ENCODE measurements around the gene KCNQ5.

Gene KCNQ5

DNA sequence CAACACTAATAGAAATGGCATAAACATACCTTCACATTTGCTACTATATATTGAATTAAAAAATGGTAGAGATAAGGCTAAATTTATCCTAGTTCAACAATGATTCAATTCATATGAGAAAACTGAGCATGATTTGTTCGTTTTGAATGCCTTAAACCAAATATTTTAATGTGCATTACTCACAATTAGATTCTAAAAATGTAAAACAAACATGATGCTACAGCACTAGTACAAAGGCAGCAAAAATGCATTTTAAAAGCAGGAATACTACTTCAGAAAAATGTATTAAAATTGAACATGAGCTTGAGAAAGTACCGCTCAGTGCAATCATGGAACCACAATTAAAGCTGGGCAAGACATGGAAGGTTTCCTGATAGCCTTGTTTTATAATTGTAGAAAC is 195.3 kb downstream of the KCNQ5 start:
- peaks cover 7% of the 10 kb centered on the region for H3K4me1 Mint-ChIP-seq
- H3K9me3 Mint-ChIP-seq = no peaks in the 10 kb centered on the region
- DNase-seq (no peak), ATAC-seq (no peak)
- no peak overlapping the region for H3K27ac Mint-ChIP-seq
- no peaks in the 10 kb centered on the region for H3K27me3 Mint-ChIP-seq
- H3K4me3 Mint-ChIP-seq = no peak overlapping the region

DNA sequence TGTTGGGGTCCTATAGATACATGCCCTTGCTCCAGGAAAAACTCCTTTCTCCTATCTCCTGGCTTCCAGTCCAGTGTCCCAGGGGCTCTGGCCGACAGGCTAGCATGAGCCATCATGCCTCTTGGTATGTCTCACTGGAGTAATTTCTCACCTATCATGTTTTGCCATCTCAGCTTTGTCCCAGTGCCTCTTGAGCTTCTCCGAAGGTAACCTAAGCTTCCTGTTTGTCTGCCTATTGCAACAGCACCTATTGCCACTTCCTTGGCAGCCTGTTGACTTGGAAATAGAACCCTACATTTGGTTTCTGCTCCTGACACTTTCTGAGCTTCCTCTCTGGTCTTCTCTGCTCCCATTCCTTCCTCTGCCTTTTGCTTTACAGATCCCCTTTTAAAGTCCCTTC is 197.7 kb downstream of the KCNQ5 start:
- Mint-ChIP-seq H3K4me1 (peaks cover 3% of the 10 kb centered on the region), H3K4me3 (no peak overlapping the region), H3K27me3 (no peaks in the 10 kb centered on the region), H3K9me3 (no peaks in the 10 kb centered on the region), H3K27ac (no peak overlapping the region)
- DNase-seq = no peak
- ATAC-seq = peak; percentile 64

GRCh38 chr6:72820153-72820552 is 198.3 kb downstream of the KCNQ5 start:
- Mint-ChIP-seq H3K27me3 (no peaks in the 10 kb centered on the region), H3K9me3 (no peaks in the 10 kb centered on the region), H3K27ac (no peak overlapping the region), H3K4me1 (peaks cover 8% of the 10 kb centered on the region), H3K4me3 (no peak overlapping the region)
- DNase-seq (no peak), ATAC-seq (no peak)

DNA sequence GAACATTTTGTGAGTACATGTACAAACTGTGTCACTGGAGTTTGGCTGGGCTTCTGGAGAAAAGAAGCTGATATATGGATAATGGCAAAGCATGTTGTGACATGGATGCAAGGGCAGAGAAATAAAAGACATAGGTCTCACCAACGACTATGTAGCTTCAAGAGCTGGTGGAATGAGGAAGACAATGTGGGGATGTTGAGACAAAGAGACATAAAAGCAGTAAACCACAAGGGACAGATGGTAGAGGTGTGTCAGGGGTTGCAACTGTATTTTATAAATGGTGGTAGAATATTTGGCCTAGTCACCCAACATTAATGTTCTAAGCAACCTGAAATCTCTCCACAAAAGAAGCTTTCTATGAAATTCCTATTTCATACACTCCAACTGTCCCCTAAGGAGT is 199.0 kb downstream of the KCNQ5 start:
- peaks cover 16% of the 10 kb centered on the region for H3K4me1 Mint-ChIP-seq
- H3K9me3 Mint-ChIP-seq = no peaks in the 10 kb centered on the region
- H3K4me3 Mint-ChIP-seq = no peak overlapping the region
- no peak for DNase-seq
- no peaks in the 10 kb centered on the region for H3K27me3 Mint-ChIP-seq
- ATAC-seq = no peak
- no peak overlapping the region for H3K27ac Mint-ChIP-seq

GRCh38 chr6:72822023-72822422 is 200.2 kb downstream of the KCNQ5 start:
- Mint-ChIP-seq H3K27ac (no peak overlapping the region), H3K27me3 (no peaks in the 10 kb centered on the region), H3K4me1 (peaks cover 20% of the 10 kb centered on the region), H3K4me3 (no peak overlapping the region), H3K9me3 (no peaks in the 10 kb centered on the region)
- ATAC-seq (no peak), DNase-seq (no peak)

- Mint-ChIP-seq H3K4me3 (no peak overlapping the region), H3K27ac (no peak overlapping the region), H3K27me3 (no peaks in the 10 kb centered on the region), H3K9me3 (no peaks in the 10 kb centered on the region), H3K4me1 (peaks cover 20% of the 10 kb centered on the region)
- ATAC-seq (no peak), DNase-seq (no peak)
These were observed 200.8 kb downstream of the KCNQ5 start for GRCh38 chr6:72822691-72823090.

DNA sequence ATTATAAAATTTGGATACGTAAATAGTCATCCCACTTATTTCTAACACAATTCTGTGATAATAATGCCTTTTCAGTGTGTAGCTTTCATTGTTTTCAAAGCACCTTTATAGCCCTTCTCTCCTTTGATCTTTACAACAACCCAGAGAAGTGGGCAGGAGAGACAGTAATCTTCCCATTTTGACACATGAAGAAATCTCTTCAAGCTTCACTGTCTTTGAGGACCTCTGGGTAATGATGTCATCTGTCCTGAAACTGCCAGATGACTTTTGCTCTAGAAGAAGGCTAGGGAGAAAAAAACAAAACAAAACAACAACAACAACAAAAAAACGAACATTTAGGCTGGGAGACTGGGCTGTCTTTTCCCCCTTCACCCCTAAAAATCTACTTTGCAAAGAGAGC is 203.0 kb downstream of the KCNQ5 start:
- Mint-ChIP-seq H3K9me3 (peaks cover 8 to 17% of the 10 kb centered on the region in 2 donors), H3K27ac (peak overlapping the region in 1 of 2 donors; percentile 86), H3K4me1 (peaks cover 20% of the 10 kb centered on the region), H3K27me3 (no peaks in the 10 kb centered on the region), H3K4me3 (no peak overlapping the region)
- ATAC-seq = no peak
- no peak for DNase-seq

GRCh38 chr6:72825315-72825911 is 203.5 kb downstream of the KCNQ5 start:
- Mint-ChIP-seq H3K27me3 (no peaks in the 10 kb centered on the region), H3K4me1 (peaks cover 20% of the 10 kb centered on the region), H3K9me3 (peaks cover 8 to 17% of the 10 kb centered on the region in 2 donors), H3K4me3 (no peak overlapping the region), H3K27ac (peak overlapping the region; percentile 59 to 86)
- DNase-seq = no peak
- ATAC-seq = peak; percentile 40

- ATAC-seq (peak; percentile 78), DNase-seq (no peak)
- peak overlapping the region in 1 of 2 donors; percentile 38 for H3K4me3 Mint-ChIP-seq
- no peaks in the 10 kb centered on the region for H3K27me3 Mint-ChIP-seq
- no peak overlapping the region for H3K27ac Mint-ChIP-seq
- peaks cover 20% of the 10 kb centered on the region for H3K4me1 Mint-ChIP-seq
- peaks cover 8 to 17% of the 10 kb centered on the region in 2 donors for H3K9me3 Mint-ChIP-seq
These were observed 204.2 kb downstream of the KCNQ5 start for GRCh38 chr6:72826037-72826436.

DNA sequence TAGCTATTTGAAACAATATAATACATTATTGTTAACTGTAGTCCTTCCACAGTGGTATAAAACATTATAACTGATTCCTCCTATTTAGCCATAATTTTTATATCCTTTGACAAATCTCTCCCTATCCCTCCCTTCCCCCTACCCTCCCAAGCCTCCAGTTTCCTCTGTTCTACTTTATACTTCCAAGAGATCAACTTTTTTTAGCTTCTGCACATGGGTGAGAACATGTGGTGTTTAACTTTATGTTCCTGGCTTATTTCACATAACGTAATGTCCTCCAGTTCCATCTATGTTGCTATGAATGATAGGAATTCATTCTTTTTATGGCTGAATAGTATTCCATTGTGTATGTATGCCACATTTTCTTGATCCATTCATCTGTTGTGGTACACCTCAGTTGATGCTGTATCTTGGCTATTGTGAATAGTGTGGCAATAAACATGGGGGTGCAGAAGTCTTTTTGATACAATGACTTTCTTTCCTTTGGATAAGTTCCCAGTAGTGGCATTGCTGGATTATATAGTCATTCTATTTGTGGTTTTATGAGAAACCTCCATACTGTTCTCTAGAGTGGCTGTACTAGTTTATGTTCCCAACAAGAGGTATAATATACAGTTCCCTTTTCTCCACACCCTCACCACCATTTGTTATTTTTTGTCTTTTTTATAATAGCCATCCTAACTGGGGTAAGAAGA is 205.0 kb downstream of the KCNQ5 start:
- no peak for ATAC-seq
- Mint-ChIP-seq H3K27me3 (no peaks in the 10 kb centered on the region), H3K27ac (no peak overlapping the region), H3K4me1 (peaks cover 23% of the 10 kb centered on the region), H3K4me3 (no peak overlapping the region), H3K9me3 (peaks cover 8 to 17% of the 10 kb centered on the region in 2 donors)
- DNase-seq = no peak

- Mint-ChIP-seq H3K4me3 (no peak overlapping the region), H3K4me1 (peaks cover 31% of the 10 kb centered on the region), H3K27me3 (no peaks in the 10 kb centered on the region), H3K27ac (no peak overlapping the region), H3K9me3 (peaks cover 8 to 17% of the 10 kb centered on the region in 2 donors)
- ATAC-seq = no peak
- DNase-seq = no peak
These were observed 207.0 kb downstream of the KCNQ5 start for GRCh38 chr6:72828904-72829303.

DNA sequence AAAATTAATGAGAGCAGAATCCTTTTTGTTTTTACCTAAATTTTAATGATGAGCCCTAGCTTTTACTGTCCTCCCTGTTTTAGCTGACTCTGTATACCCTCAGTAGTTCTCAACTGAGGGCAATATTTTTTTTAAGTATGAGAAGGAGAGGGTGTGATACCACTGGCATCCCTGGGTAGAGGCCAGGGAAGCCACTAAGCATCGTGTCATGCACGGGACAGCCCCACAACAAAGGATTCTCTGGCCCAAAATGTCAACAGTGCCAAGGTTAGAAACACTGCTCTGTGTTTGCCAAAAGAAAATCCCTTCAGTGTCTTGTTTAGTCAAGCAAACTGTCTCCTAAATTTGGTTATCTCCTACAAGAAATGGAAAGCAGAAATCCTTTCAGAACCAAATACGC is 210.4 kb downstream of the KCNQ5 start:
- ATAC-seq (peak; percentile 61), DNase-seq (no peak)
- Mint-ChIP-seq H3K27me3 (no peaks in the 10 kb centered on the region), H3K4me3 (no peak overlapping the region), H3K9me3 (peaks cover 8 to 17% of the 10 kb centered on the region in 2 donors), H3K27ac (peak overlapping the region in 1 of 2 donors; percentile 48), H3K4me1 (peaks cover 11% of the 10 kb centered on the region)

- peaks cover 11% of the 10 kb centered on the region for H3K4me1 Mint-ChIP-seq
- no peak for ATAC-seq
- no peaks in the 10 kb centered on the region for H3K27me3 Mint-ChIP-seq
- H3K27ac Mint-ChIP-seq = no peak overlapping the region
- H3K4me3 Mint-ChIP-seq = no peak overlapping the region
- peaks cover 0 to under 1% of the 10 kb centered on the region in 2 donors for H3K9me3 Mint-ChIP-seq
- DNase-seq = no peak
These were observed 213.9 kb downstream of the KCNQ5 start for GRCh38 chr6:72835749-72836148.

- no peaks in the 10 kb centered on the region for H3K27me3 Mint-ChIP-seq
- H3K9me3 Mint-ChIP-seq = peaks cover 2 to 7% of the 10 kb centered on the region in 2 donors
- ATAC-seq (no peak), DNase-seq (no peak)
- peaks cover 7% of the 10 kb centered on the region for H3K4me1 Mint-ChIP-seq
- H3K27ac Mint-ChIP-seq = no peak overlapping the region
- H3K4me3 Mint-ChIP-seq = no peak overlapping the region
These were observed 215.1 kb downstream of the KCNQ5 start for GRCh38 chr6:72836971-72837370.

DNA sequence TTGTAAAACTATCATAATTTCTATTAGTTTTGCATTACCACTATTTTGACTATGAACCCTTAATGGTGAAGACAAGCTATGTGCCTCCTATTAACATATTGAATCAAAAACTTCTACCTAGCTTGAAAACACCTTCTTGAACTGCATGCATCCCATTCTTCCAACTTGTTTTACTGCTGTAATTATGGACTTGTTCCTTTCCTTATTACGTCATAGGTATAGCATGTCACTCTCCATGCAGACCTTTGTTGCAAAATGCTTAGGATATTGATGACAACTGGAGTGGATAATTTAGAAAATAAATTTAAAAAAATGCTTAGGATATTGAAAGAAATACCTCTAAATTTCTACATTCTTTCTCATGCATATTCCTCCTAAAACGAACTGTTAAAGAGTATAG is 219.3 kb downstream of the KCNQ5 start:
- ATAC-seq (no peak), DNase-seq (no peak)
- peaks cover 3 to 7% of the 10 kb centered on the region in 2 donors for H3K9me3 Mint-ChIP-seq
- no peak overlapping the region for H3K4me3 Mint-ChIP-seq
- H3K27ac Mint-ChIP-seq = no peak overlapping the region
- H3K4me1 Mint-ChIP-seq = no peaks in the 10 kb centered on the region
- H3K27me3 Mint-ChIP-seq = no peaks in the 10 kb centered on the region

DNA sequence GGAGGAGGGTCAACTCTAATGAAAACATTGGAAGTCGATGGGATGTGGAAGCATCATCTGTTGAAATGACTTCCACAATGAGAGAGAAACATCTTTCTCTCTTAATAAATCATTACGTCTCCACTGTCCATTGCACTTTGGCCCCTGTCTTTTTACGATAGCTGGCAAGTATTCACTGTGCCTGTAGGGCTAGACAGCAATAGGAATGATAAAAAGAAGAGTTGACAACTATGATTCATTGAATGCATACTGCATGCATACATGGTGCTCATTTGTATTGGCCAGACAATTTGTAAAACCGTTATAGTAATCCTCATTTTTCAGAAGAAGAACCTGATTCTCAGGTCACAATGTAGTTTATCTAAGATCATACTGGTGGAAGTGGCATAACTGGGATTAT is 220.3 kb downstream of the KCNQ5 start:
- no peak overlapping the region for H3K4me3 Mint-ChIP-seq
- peaks cover 3 to 7% of the 10 kb centered on the region in 2 donors for H3K9me3 Mint-ChIP-seq
- H3K27me3 Mint-ChIP-seq = no peaks in the 10 kb centered on the region
- DNase-seq (no peak), ATAC-seq (no peak)
- no peaks in the 10 kb centered on the region for H3K4me1 Mint-ChIP-seq
- H3K27ac Mint-ChIP-seq = no peak overlapping the region

DNA sequence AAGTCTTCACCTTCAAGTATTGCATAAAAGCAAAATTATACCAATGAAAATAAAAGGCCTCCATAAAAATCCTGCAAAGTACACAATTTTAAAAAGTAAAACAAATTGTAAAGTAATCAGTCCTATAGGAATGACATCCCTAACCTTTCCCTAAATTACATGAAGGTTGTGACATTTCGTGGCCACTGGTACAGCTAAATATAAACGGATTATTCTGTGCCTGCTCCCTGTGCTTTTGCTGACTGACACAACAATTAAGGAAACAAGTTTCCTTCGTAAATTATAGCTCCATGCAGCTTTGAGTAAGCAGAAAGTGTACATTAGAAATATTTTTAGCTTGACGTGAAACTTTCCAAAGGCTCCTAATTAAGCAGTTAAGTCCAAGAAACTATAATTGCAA is 222.8 kb downstream of the KCNQ5 start:
- no peaks in the 10 kb centered on the region for H3K4me1 Mint-ChIP-seq
- no peak overlapping the region for H3K27ac Mint-ChIP-seq
- no peak overlapping the region for H3K4me3 Mint-ChIP-seq
- DNase-seq (no peak), ATAC-seq (no peak)
- peaks cover 3 to 15% of the 10 kb centered on the region in 2 donors for H3K9me3 Mint-ChIP-seq
- H3K27me3 Mint-ChIP-seq = no peaks in the 10 kb centered on the region

All from stimulated activated naive CD8-positive, alpha-beta T cell treated with anti-CD3 and anti-CD28 coated beads, Interleukin-15, amount 100 ng/mL, for 72 hours (primary cell).